Activated CD8-positive, alpha-beta memory T cell treated with anti-CD3 and anti-CD28 coated beads, Interleukin-2, amount 50 U/mL, for 1 hour (primary cell): ENCODE measurements around the gene TSHZ3.

Source experiments
- DNase-seq: peaks from one replicate; pipeline ENCODE4 v3.0.0-alpha.2; 2020; ENCODE audit errors: extremely low read depth

Gene TSHZ3

DNA sequence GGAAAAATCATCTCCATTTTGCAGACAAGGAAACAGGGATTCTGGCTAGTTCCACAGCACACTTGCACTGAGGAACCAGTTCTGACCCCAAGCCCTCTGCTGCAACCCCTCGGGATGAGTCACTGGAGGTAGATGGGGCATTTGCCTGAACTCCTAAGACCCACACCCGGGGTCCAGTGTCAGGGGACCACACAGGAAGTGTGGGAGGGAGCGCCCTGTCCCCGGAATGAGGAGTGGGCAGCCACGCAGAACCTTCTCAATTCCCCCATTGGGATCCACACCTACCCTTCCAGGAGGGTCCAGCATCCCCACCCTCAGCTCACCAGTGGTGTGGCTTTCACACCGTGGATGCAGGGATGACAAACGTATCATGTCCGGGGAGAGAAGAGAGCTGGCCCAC, 62.7 kb downstream of the TSHZ3 start:
- no peak for DNase-seq

GRCh38 chr19:31285744-31286143, 63.5 kb downstream of the TSHZ3 start:
- no peak for DNase-seq

- no peak for DNase-seq
Observed at GRCh38 chr19:31284621-31285020, 64.6 kb downstream of the TSHZ3 start.

GRCh38 chr19:31283701-31284100, 65.5 kb downstream of the TSHZ3 start:
- DNase-seq, result no peak

GRCh38 chr19:31282346-31282745, 66.9 kb downstream of the TSHZ3 start:
- no peak for DNase-seq

- no peak for DNase-seq
Observed at GRCh38 chr19:31280287-31281006, 68.8 kb downstream of the TSHZ3 start.

DNA sequence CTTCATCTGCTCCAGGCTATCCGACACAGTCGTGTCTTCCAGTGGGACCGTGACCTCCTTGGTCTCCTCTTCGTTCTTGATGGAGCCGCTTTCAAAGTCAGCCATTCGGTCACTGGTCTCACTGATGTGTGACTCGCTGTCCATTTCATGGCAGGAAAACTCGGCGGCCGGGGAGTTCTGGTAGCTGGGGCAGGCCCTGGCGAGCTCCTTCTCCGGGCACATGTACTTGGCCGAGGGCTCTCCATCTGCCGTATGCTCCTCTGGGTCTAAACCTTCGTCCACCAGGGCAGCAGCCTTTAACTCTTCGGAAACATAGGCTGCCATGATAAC, 69.8 kb downstream of the TSHZ3 start:
- DNase-seq, result no peak

- DNase-seq, result no peak
Observed at GRCh38 chr19:31278555-31279435, 70.4 kb downstream of the TSHZ3 start.

- DNase-seq, result no peak
Observed at GRCh38 chr19:31277516-31277915, 71.7 kb downstream of the TSHZ3 start.

DNA sequence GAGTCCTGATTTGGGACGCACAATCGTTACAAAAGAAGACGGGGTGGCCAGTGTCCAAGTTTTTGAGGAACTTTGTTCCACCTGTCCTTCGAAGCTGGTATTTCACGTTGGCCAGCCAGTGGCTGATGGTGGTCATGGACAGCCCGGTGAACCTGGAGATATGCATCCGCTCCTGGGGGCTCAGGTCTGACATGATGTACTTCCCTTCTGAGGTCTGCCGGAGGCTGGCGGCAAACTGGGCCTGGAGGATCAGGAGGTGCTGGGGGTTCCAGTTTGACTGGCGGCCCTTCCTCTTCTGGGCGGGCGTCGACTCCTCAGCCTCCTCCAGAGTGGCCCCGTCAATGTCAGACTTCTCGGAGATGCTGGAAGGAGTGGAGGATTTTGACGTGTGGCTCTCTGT, 72.4 kb downstream of the TSHZ3 start:
- DNase-seq, result no peak

GRCh38 chr19:31275068-31275334, 74.2 kb downstream of the TSHZ3 start:
- no peak for DNase-seq

DNA sequence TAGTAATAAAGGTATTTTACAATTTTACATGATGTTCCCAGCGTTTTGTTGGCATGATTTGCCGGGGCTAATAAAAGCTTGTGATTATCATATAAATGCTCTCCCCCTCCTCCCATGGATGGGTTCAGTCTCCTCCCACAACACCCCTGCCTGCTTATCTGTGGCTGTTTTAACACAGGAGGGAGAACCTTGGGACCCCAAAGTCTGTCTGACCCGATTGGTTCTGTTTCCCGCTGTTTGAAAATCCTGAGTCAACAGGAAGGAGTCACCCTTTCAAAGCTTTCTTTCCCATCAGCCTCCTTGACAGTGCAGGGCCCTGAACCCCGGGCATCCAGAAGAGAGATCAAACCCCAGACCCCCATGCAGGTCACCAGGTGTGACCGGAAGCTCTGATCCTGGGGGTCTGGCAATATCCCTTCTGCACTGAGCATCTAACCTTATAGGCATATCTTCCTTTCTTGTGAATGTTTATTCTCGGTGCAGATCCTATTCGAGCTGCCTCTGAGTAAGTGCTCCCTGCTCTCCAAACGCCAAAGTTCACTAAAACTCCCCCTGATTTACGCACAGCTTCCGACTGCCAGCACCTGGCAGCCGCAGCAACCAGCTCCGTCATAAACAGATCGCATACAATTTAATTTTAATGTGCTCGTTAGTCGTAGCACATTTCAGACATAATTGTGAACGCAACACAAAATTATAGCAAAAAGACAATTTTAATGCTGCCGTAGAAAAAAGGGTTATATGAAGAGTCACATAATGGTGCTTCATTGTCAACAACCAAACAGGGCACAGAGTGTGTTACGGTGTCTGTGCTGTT, 74.8 kb downstream of the TSHZ3 start:
- DNase-seq, result no peak

DNA sequence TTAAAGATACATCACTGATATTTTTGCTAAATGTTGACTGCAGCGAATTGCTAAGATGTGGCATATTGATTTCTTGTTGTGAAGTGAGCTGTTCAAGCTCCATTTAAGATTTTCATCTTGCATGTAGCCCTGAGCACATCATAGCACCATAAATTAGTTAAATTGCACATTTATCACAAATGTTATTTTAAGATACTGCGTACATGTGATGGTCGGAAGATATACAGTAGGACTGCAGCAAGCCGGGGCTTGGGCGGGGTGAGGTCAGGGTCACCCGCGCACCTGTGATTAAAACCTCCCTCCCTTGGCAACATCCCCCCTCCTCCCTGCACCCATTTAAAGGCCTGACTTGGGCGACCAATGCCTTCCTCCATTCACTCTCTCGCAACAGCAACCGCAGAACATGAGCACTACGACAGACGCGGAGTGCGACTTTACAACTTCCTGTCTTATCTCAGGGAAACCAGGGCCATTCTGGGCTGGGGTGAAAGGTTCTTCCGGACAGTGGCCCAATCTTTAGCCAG, 76.6 kb downstream of the TSHZ3 start:
- DNase-seq, result no peak

GRCh38 chr19:31271306-31271911, 77.8 kb downstream of the TSHZ3 start:
- DNase-seq, result no peak

DNA sequence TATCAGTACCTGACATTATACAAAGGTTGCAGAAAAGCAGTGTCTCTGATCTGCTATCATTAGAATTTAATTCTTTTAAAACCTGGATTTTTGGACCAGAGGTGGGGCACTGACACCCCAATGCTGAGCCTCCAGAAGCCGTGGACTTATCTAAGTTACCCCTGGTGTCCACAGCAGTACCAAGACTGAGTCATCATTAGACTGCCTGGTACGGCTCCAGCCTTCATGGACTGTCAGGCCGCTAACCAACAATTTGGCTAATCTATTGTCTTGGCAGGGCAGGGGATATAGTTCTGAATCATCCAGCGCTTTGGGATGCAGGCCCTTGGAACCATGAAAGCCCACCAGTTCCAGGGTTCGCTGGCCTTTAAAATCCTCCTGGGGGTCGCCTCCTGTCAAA, 78.3 kb downstream of the TSHZ3 start:
- no peak for DNase-seq

DNA sequence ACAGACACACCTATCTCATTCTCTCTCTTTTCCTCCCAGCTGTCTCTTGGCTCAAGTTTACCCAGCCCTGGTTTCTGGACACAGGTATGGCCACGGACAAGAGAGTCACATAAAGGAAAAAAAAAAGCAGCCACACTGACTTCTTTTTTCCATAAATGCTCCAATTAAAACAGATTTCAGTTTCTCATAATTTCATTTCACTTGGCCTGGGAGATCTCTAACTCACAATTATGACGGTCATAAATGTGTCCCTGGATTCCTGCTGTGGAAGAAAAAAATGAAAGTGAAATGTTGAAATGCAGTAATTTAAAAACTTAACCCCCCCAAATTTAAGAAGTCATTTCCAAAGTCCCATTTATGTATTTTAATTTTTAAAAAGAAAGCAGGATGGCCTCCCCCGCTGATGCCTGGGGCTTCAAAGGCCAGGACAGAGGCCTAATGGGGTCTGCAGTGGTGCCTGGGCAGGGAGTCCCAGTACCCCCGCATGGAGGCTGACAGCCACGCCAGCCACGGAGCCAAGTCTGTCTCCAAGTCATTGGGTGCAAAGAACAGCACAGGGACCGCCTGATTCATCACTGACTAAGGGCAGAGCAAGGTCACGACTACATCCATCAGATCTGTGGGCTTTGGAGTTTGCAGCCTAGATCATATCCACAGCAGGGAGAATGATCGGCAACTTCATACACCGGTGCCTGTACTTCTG, 79.7 kb downstream of the TSHZ3 start:
- DNase-seq, result no peak

DNA sequence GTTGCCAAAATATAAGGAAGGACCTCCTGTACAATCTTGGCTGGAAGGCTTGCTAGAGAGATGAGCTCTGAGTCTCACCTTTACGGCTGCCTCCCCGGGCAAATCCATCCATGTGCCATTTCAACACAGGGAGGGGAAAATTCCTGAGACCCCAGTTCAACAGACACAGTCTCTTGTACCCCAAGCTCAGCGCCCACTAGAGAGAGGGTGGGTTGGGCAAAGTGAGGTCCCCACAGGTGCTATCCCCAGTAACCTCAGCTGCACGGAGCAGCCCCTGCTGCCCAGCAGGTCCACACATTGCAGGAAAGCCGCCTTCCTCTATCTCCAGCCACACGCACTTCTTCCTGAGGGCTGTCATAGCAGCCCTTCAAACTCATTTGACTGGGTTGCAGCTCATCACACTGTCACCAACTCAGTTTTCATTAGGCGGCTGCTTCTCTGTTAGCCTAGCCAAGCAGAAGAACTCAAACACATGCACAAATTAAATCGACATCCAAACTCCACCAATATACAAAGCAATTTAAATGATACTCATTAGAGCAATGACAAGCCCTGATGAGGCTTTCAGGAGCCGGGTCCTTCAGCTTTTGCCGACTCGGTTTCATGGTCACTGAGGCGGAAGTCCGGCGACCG, 80.4 kb downstream of the TSHZ3 start:
- no peak for DNase-seq

- DNase-seq, result no peak
Observed at GRCh38 chr19:31266731-31267130, 82.5 kb downstream of the TSHZ3 start.

DNA sequence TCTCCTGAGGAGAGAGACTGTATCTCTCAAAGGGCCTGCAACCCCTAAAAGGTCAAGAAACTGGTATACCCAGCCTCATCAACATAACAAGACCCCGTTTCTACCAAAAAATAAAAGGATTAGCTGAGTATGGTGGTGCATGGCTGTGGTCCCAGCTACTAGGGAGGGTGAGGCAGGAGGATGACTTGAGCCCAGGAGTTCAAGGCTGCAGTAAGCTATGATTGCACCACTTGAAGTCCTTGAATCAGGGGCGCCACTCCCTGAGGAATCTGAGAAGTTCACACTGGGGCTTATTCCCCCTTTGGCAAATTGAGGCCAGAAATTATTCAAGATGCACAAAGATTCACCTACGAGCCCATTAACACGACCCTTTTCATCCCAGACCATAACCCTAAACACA, 83.0 kb downstream of the TSHZ3 start:
- no peak for DNase-seq

DNA sequence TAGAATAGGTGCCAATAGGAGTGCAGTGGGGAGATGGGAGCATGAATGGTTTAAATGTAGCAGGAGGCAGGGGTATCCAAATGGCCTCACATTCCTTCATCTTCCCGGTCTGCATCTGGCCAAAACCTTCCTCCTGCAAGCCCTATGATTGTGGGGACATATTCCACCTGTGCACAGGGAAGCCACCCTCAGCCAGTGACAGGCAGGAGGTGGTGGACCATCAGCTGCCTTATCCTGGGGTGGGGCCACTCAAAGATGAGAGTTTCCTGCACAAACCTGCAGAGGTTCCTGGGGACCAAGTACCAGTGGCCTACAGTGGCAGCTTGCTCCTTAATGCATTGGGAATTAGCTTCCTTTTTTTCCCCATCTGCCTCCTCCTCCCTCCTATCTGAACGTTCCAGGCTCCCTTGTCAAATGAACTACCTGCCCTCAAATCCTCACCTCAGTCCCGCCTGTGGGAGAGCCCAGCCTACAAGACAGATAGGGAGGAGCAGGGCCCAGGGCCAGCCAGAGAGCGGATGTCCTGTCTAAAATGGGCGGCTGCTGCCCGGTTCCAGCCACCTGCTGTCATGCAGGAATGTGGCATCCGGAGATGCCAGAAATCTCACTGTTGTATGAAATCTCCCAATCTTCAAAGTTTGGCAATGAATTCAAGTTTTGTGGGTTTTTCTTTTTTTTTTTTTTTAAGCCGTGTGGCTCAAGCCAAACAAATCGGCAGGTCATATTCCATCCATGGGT, 85.0 kb downstream of the TSHZ3 start:
- no peak for DNase-seq
